PC-3 (cell line): ENCODE results near the gene NRAP.

ENCODE experiments used
- CTCF ChIP-seq: fragments of 300-600 bp; sonication (generic); conservative IDR thresholded peaks from 2 replicates; pipeline ENCODE4 v1.5.1; 2017; ENCODE audit warnings: antibody characterized with exemption, low read depth, mild to moderate bottlenecking, low read length
- EZH2 ChIP-seq: fragments of 300-600 bp; sonication (generic); IDR thresholded peaks from one replicate; pipeline ENCODE4 v1.6.1; 2017; ENCODE audit warnings: antibody characterized with exemption, mild to moderate bottlenecking, low read length; ENCODE audit not compliant: unreplicated experiment

- TF ChIP-seq CTCF = no peak
- TF ChIP-seq EZH2 = no peak
Measured at GRCh38 chr10:113544392-113544791, 119.4 kb downstream of the NRAP start.
